Vagina (tissue), 2 donors: ENCODE measurements around the gene ELAVL4.

ENCODE experiments used
- POLR2A ChIP-seq, 2 donors: fragments of 450-650 bp; IDR thresholded peaks; one replicate each; pipeline ENCODE4 v1.6.1; 2017; ENCODE audit warnings: antibody characterized with exemption in 2 of 2, mild to moderate bottlenecking in 2 of 2, moderate library complexity in 2 of 2
- POLR2AphosphoS5 ChIP-seq, 2 donors: sonication (generic); formaldehyde crosslinking; IDR thresholded peaks; one replicate each; pipeline ENCODE4 v1.9.0; 2017; ENCODE audit warnings: antibody characterized with exemption in 2 of 2, mild to moderate bottlenecking in 2 of 2, low read depth in 1 of 2; ENCODE audit not compliant: insufficient read depth in 1 of 2
- TF ChIP-seq, protein P1 (sequence below), 3 experiments: fragments of 450-650 bp in 2 of 3; fragments of 200-600 bp in 1 of 3; sonication (generic) in 1 of 3; IDR thresholded peaks; one replicate each; pipeline ENCODE4 v1.5.1; 2017 to 2019; ENCODE audit warnings: antibody characterized with exemption in 3 of 3, mild to moderate bottlenecking in 2 of 3, moderate library complexity in 2 of 3

- TF ChIP-seq POLR2A (IDR thresholded peaks at IDR 0.05) (no peak), POLR2AphosphoS5 (IDR thresholded peaks at IDR 0.05; ENCODE audit: insufficient read depth in 1 of 2, low read depth in 1 of 2) (no peak)
- TF ChIP-seq, protein P1, sequence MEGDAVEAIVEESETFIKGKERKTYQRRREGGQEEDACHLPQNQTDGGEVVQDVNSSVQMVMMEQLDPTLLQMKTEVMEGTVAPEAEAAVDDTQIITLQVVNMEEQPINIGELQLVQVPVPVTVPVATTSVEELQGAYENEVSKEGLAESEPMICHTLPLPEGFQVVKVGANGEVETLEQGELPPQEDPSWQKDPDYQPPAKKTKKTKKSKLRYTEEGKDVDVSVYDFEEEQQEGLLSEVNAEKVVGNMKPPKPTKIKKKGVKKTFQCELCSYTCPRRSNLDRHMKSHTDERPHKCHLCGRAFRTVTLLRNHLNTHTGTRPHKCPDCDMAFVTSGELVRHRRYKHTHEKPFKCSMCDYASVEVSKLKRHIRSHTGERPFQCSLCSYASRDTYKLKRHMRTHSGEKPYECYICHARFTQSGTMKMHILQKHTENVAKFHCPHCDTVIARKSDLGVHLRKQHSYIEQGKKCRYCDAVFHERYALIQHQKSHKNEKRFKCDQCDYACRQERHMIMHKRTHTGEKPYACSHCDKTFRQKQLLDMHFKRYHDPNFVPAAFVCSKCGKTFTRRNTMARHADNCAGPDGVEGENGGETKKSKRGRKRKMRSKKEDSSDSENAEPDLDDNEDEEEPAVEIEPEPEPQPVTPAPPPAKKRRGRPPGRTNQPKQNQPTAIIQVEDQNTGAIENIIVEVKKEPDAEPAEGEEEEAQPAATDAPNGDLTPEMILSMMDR (IDR thresholded peaks at IDR 0.05): no peak
Measured at GRCh38 chr1:50174101-50174500, 65.4 kb downstream of the ELAVL4 start.
